Medulla oblongata (tissue), 1 donor: Measurements from ENCODE around the gene BICDL1.

Experiments
- DNase-seq: peaks from one replicate; pipeline ENCODE4 v3.0.0-alpha.2; 2015; ENCODE audit errors: extremely low spot score

The BICDL1 gene

GRCh38 chr12:120130011-120130410, 141.0 kb downstream of the BICDL1 start:
- no peak for DNase-seq

- DNase-seq = no peak
Observed at GRCh38 chr12:120131116-120131515, 142.1 kb downstream of the BICDL1 start.

GRCh38 chr12:120132054-120132836, 143.2 kb downstream of the BICDL1 start:
- DNase-seq = no peak

GRCh38 chr12:120132863-120133385, 143.9 kb downstream of the BICDL1 start:
- no peak for DNase-seq

GRCh38 chr12:120134307-120134980, 145.4 kb downstream of the BICDL1 start:
- DNase-seq = no peak

GRCh38 chr12:120136093-120136770, 147.2 kb downstream of the BICDL1 start:
- DNase-seq = no peak

- no peak for DNase-seq
Observed at GRCh38 chr12:120137833-120138232, 148.8 kb downstream of the BICDL1 start.

GRCh38 chr12:120138366-120138765, 149.3 kb downstream of the BICDL1 start:
- DNase-seq = no peak

GRCh38 chr12:120139958-120140357, 150.9 kb downstream of the BICDL1 start:
- DNase-seq = no peak

- DNase-seq = no peak
Observed at GRCh38 chr12:120140603-120141002, 151.6 kb downstream of the BICDL1 start.

- peak; percentile 27 for DNase-seq
Observed at GRCh38 chr12:120141336-120141735, 152.3 kb downstream of the BICDL1 start.

- DNase-seq = no peak
Observed at GRCh38 chr12:120142231-120142877, 153.3 kb downstream of the BICDL1 start.
